GM23338 (cell line): ENCODE data around the gene NDUFAB1. TPM values are rescaled to one million over a fixed set of nuclear protein-coding genes. Genes with fewer than 3 reads are reported as not detected.

Experiments used
- ATAC-seq: fragments of 200-7000 bp; cut with Tn5 transposase; 3 replicates; pipeline ENCODE4 v1.9.1; 2020
- DNase-seq: peaks from one replicate; pipeline ENCODE4 v3.0.0-alpha.2; 2015; ENCODE audit warnings: low spot score
- H2AFZ ChIP-seq: fragments of 200-600 bp; sonication (generic); 2 replicates; pipeline ENCODE4 v1.8.0; 2016; ENCODE audit warnings: antibody characterized with exemption, mild to moderate bottlenecking, moderate library complexity
- H3F3A ChIP-seq: fragments of 200-600 bp; sonication (generic); replicated peaks from 2 replicates; pipeline ENCODE4 v1.8.0; 2017; ENCODE audit warnings: antibody characterized with exemption, mixed run types, low read depth
- H3K27ac ChIP-seq: fragments of 200-600 bp; sonication (generic); 2 replicates; pipeline ENCODE4 v1.6.1; 2016; ENCODE audit warnings: low read depth
- H3K27me3 ChIP-seq: fragments of 200-600 bp; sonication (generic); 2 replicates; pipeline ENCODE4 v1.8.0; 2016; ENCODE audit warnings: mild to moderate bottlenecking, mixed run types, moderate library complexity; ENCODE audit not compliant: insufficient read depth
- H3K36me3 ChIP-seq: fragments of 200-600 bp; sonication (generic); 2 replicates; pipeline ENCODE4 v1.8.0; 2016; ENCODE audit warnings: mild to moderate bottlenecking; ENCODE audit not compliant: insufficient read depth
- H3K4me1 ChIP-seq: fragments of 200-600 bp; sonication (generic); 2 replicates; pipeline ENCODE4 v1.8.0; 2016; ENCODE audit warnings: mild to moderate bottlenecking, moderate library complexity; ENCODE audit not compliant: insufficient read depth
- H3K4me2 ChIP-seq: fragments of 200-600 bp; sonication (generic); 2 replicates; pipeline ENCODE4 v1.7.1; 2017; ENCODE audit warnings: mixed run types
- H3K4me3 ChIP-seq: fragments of 200-600 bp; sonication (generic); 2 replicates; pipeline ENCODE4 v1.6.1; 2016; ENCODE audit warnings: mixed run types
- H3K79me2 ChIP-seq: fragments of 200-600 bp; sonication (generic); replicated peaks from 2 replicates; pipeline ENCODE4 v1.8.0; 2017; ENCODE audit warnings: mild to moderate bottlenecking; ENCODE audit not compliant: insufficient read depth
- H3K9me2 ChIP-seq: fragments of 200-600 bp; sonication (generic); 2 replicates; pipeline ENCODE4 v1.8.0; 2017; ENCODE audit not compliant: insufficient read depth
- H4K20me1 ChIP-seq: fragments of 200-600 bp; sonication (generic); replicated peaks from 2 replicates; pipeline ENCODE4 v1.8.0; 2017; ENCODE audit warnings: mild to moderate bottlenecking; ENCODE audit not compliant: insufficient read depth
- H3K27ac Mint-ChIP-seq: 2 replicates; pipeline ENCODE4 v1.8.0; 2020; ENCODE audit warnings: inconsistent platforms, mild to moderate bottlenecking, moderate library complexity, mixed read lengths
- H3K27me3 Mint-ChIP-seq: 3 replicates; pipeline ENCODE4 v1.8.0; 2022; ENCODE audit warnings: low read depth, mild to moderate bottlenecking, moderate library complexity, mixed read lengths, inconsistent platforms; ENCODE audit not compliant: insufficient read depth, poor library complexity
- H3K36me3 Mint-ChIP-seq: 3 replicates; pipeline ENCODE4 v1.8.0; 2021; ENCODE audit warnings: low read depth, mild to moderate bottlenecking, inconsistent platforms, moderate library complexity, mixed read lengths
- H3K4me1 Mint-ChIP-seq: 3 replicates; pipeline ENCODE4 v1.8.0; 2020; ENCODE audit warnings: mild to moderate bottlenecking, inconsistent platforms, mixed read lengths
- H3K4me3 Mint-ChIP-seq: 3 replicates; pipeline ENCODE4 v1.8.0; 2021; ENCODE audit warnings: moderate library complexity, mild to moderate bottlenecking, inconsistent platforms, mixed read lengths
- H3K9me3 Mint-ChIP-seq: 3 replicates; pipeline ENCODE4 v1.8.0; 2020; ENCODE audit warnings: moderate library complexity, mild to moderate bottlenecking, inconsistent platforms, mixed read lengths
- CREB1 ChIP-seq: fragments of 250-450 bp; sonication (Bioruptor Pico); IDR thresholded peaks from 2 replicates; pipeline ENCODE4 v1.5.0; 2020; ENCODE audit warnings: low read depth, mild to moderate bottlenecking, moderate library complexity
- EZH2 ChIP-seq: fragments of 200-600 bp; sonication (generic); IDR thresholded peaks from one replicate; pipeline ENCODE4 v1.8.0; 2017; ENCODE audit warnings: antibody characterized with exemption, mild to moderate bottlenecking, low read depth; ENCODE audit not compliant: unreplicated experiment
- JUNB ChIP-seq: IDR thresholded peaks from one replicate; pipeline ENCODE4 v1.6.1; 2016; ENCODE audit warnings: antibody characterized with exemption; ENCODE audit not compliant: unreplicated experiment
- NANOG ChIP-seq: IDR thresholded peaks from 2 replicates; pipeline ENCODE4 v1.6.1; 2016; ENCODE audit warnings: antibody characterized with exemption, borderline replicate concordance
- STAT1 ChIP-seq: IDR thresholded peaks from one replicate; pipeline ENCODE4 v1.6.1; 2016; ENCODE audit warnings: antibody characterized with exemption; ENCODE audit not compliant: unreplicated experiment
- ZNF114 ChIP-seq: fragments of 250-450 bp; sonication (Bioruptor Pico); IDR thresholded peaks from 2 replicates; pipeline ENCODE4 v1.5.0; 2020; ENCODE audit warnings: mild to moderate bottlenecking, moderate library complexity
- polyA plus RNA-seq: library from polyadenylated mRNA; unstranded; fragments of >200 nt; fragmentation: Nextera tagmentation; extraction: Ambion mirVana; gene quantifications from 2 replicates; pipeline ENCODE4 v1.2.1, GENCODE V29; 2016
- total RNA-seq: library from RNA; depleted of rRNA; stranded (reverse); fragments of >200 nt; shearing (Covaris generic); gene quantifications from 2 replicates; pipeline ENCODE4 v1.2.3, GENCODE V29; 2014
- TF ChIP-seq, protein P1 (sequence below): fragments of 250-450 bp; sonication (Bioruptor Pico); IDR thresholded peaks from 2 replicates; pipeline ENCODE4 v1.5.0; 2020; ENCODE audit warnings: mild to moderate bottlenecking, moderate library complexity
- TF ChIP-seq, protein P2 (sequence below), 2 experiments: fragments of 200-600 bp in 1 of 2; sonication (generic) in 1 of 2; conservative IDR thresholded peaks; 2 replicates each; pipeline versions ENCODE4 v1.5.1 to v1.6.1; 2016 to 2017; ENCODE audit warnings: antibody characterized with exemption in 2 of 2, low read depth in 2 of 2, mild to moderate bottlenecking in 2 of 2, moderate library complexity in 1 of 2

Gene NDUFAB1
- total and polyA plus RNA-seq, 2 experiments from 2014 or later, result 136 to 477 TPM

- ATAC-seq (peak; percentile 25), DNase-seq (peak; percentile 57)
- Mint-ChIP-seq H3K36me3 (peaks cover 46% of the 10 kb centered on the region), H3K27me3 (peaks cover 11% of the 10 kb centered on the region), H3K4me3 (peak overlapping the region; percentile 100), H3K9me3 (no peaks in the 10 kb centered on the region; the same call in 2 of the 3 replicates), H3K4me1 (peaks cover 7% of the 10 kb centered on the region; the same call in 2 of the 3 replicates), H3K27ac (peak overlapping the region; percentile 95)
- no peak for TF ChIP-seq ZNF114
- TF ChIP-seq NANOG, result no peak
- no peak for TF ChIP-seq CREB1
- TF ChIP-seq, protein P1, sequence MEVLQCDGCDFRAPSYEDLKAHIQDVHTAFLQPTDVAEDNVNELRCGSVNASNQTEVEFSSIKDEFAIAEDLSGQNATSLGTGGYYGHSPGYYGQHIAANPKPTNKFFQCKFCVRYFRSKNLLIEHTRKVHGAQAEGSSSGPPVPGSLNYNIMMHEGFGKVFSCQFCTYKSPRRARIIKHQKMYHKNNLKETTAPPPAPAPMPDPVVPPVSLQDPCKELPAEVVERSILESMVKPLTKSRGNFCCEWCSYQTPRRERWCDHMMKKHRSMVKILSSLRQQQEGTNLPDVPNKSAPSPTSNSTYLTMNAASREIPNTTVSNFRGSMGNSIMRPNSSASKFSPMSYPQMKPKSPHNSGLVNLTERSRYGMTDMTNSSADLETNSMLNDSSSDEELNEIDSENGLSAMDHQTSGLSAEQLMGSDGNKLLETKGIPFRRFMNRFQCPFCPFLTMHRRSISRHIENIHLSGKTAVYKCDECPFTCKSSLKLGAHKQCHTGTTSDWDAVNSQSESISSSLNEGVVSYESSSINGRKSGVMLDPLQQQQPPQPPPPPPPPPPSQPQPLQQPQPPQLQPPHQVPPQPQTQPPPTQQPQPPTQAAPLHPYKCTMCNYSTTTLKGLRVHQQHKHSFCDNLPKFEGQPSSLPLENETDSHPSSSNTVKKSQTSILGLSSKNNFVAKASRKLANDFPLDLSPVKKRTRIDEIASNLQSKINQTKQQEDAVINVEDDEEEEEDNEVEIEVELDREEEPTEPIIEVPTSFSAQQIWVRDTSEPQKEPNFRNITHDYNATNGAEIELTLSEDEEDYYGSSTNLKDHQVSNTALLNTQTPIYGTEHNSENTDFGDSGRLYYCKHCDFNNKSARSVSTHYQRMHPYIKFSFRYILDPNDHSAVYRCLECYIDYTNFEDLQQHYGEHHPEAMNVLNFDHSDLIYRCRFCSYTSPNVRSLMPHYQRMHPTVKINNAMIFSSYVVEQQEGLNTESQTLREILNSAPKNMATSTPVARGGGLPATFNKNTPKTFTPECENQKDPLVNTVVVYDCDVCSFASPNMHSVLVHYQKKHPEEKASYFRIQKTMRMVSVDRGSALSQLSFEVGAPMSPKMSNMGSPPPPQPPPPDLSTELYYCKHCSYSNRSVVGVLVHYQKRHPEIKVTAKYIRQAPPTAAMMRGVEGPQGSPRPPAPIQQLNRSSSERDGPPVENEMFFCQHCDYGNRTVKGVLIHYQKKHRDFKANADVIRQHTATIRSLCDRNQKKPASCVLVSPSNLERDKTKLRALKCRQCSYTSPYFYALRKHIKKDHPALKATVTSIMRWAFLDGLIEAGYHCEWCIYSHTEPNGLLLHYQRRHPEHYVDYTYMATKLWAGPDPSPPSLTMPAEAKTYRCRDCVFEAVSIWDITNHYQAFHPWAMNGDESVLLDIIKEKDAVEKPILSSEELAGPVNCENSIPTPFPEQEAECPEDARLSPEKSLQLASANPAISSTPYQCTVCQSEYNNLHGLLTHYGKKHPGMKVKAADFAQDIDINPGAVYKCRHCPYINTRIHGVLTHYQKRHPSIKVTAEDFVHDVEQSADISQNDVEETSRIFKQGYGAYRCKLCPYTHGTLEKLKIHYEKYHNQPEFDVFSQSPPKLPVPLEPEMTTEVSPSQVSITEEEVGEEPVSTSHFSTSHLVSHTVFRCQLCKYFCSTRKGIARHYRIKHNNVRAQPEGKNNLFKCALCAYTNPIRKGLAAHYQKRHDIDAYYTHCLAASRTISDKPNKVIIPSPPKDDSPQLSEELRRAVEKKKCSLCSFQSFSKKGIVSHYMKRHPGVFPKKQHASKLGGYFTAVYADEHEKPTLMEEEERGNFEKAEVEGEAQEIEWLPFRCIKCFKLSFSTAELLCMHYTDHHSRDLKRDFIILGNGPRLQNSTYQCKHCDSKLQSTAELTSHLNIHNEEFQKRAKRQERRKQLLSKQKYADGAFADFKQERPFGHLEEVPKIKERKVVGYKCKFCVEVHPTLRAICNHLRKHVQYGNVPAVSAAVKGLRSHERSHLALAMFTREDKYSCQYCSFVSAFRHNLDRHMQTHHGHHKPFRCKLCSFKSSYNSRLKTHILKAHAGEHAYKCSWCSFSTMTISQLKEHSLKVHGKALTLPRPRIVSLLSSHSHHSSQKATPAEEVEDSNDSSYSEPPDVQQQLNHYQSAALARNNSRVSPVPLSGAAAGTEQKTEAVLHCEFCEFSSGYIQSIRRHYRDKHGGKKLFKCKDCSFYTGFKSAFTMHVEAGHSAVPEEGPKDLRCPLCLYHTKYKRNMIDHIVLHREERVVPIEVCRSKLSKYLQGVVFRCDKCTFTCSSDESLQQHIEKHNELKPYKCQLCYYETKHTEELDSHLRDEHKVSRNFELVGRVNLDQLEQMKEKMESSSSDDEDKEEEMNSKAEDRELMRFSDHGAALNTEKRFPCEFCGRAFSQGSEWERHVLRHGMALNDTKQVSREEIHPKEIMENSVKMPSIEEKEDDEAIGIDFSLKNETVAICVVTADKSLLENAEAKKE (CRISPR knock-in tag), result no peak
- no peak for TF ChIP-seq STAT1
- no peak for TF ChIP-seq JUNB
- no peak for TF ChIP-seq EZH2
- TF ChIP-seq, protein P2, sequence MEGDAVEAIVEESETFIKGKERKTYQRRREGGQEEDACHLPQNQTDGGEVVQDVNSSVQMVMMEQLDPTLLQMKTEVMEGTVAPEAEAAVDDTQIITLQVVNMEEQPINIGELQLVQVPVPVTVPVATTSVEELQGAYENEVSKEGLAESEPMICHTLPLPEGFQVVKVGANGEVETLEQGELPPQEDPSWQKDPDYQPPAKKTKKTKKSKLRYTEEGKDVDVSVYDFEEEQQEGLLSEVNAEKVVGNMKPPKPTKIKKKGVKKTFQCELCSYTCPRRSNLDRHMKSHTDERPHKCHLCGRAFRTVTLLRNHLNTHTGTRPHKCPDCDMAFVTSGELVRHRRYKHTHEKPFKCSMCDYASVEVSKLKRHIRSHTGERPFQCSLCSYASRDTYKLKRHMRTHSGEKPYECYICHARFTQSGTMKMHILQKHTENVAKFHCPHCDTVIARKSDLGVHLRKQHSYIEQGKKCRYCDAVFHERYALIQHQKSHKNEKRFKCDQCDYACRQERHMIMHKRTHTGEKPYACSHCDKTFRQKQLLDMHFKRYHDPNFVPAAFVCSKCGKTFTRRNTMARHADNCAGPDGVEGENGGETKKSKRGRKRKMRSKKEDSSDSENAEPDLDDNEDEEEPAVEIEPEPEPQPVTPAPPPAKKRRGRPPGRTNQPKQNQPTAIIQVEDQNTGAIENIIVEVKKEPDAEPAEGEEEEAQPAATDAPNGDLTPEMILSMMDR (conservative IDR thresholded peaks at IDR 0.05; ENCODE audit: low read depth in 2 of 2), result no peak
- peak overlapping the region; percentile 98 for H3K4me3 ChIP-seq
- peak overlapping the region; percentile 91 for H3K27ac ChIP-seq
- H3K36me3 ChIP-seq, result peaks cover 25% of the 10 kb centered on the region
- peak overlapping the region; percentile 77 for H3K4me2 ChIP-seq
- peaks cover 63% of the 10 kb centered on the region for H3K79me2 ChIP-seq
- H2AFZ ChIP-seq, result peak overlapping the region; percentile 64; the same call in 1 of the 2 replicates
- peaks cover 10% of the 10 kb centered on the region; the same call in 1 of the 2 replicates for H3K4me1 ChIP-seq
- H4K20me1 ChIP-seq, result peaks cover 16% of the 10 kb centered on the region; the same call in 1 of the 2 replicates
- no peaks in the 10 kb centered on the region for H3K9me2 ChIP-seq
- no peaks in the 10 kb centered on the region for H3K27me3 ChIP-seq
- H3F3A ChIP-seq, result peaks cover 10% of the 10 kb centered on the region; the same call in 1 of the 2 replicates
Measured at GRCh38 chr16:23640615-23640930, 44.5 kb upstream of the NDUFAB1 start.
